T-helper 1 cell (primary cell): ENCODE measurements around the gene NBDY.

Experiments
- DNase-seq, 5 donors: peaks; one replicate each; pipeline ENCODE4 v3.0.0-alpha.2; 2012 to 2020

The NBDY gene

DNA sequence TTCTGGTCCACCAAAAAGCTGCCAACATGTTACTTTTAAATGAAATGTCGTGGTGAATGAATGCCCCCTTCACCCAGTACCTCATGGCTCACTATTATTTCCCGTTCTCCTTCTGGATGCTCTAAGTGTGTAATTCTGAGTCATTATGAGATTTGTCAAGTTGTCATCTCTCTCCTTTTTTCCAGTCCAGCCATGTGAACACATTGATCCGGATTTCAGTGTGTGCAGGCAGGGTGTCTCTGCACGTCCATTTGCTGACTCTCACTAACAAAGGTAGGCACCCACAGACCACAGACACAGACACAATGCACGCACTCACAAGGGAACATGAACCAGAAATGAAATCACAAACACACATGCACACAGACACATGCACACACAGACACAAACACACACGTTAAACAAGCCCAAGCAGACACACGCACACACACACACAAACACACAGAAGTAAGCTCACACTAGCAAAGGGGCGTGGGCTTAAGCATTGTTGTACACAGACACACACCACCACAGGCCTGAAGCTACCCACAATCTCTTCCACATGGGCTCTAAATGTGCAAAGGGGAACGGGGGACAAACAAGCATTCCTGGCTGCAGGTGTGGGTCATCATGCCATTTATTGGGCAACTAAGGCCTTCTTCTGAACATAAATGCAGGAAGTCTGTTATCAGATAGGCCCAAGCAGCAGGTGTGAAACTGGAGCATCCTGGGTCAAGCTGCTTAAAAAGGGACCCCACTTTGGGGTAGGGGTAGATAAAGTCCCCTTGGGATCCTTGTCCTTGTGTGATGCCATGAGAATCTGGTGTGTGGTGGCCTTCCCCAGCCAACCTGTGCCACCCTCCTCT lies 58.1 kb downstream of the NBDY start:
- no peak for DNase-seq

DNA sequence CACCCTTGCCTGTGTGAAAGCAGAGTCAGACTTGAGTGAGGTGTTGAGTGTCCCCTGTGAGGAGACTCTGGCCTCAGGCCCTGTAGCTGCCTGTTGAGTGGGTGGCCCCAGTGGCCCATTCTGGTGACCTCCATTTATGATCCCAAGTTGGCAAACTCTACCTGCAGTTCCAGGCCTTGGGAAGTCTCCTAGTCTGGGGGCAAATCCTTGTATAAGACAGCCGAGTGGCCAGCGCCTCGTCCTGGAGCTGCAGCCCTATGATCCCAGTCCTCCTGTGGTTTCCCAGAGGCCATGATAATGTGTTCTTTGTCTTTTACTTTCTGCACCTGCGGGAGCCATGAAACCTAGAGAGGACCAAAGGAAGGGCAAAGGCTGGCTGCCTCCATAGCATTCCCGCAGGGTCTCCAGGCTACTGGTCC lies 58.7 kb downstream of the NBDY start:
- DNase-seq = no peak

GRCh38 chrX:56788229-56788628 lies 59.2 kb downstream of the NBDY start:
- no peak for DNase-seq

GRCh38 chrX:56788717-56789122 lies 59.7 kb downstream of the NBDY start:
- DNase-seq = no peak

DNA sequence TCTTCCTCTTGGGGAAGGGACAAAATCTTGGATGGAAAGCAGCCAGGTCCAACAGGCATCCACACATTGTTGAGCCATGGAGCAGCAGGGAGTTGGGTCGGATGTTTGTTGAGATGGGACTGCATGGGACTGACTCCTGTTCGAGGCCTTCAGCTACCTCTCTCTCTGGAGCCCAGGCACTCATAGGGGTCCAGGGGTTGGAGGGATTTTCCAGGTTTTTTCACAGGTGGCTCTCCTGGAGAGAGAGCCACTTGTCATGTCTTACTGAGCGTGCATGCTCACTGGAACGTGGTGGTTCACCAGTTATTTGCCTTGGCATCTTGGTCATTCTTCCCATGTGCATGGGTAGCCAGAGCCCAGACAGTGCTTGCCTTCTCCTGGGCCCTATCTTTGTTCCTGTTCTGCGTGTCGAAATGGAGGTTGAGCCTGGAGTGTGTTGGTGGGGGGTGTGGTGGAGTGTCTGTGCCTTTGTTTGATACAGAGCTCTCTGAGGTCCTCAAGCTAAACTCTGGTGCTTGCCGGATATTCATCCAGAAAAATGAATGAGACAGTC lies 60.6 kb downstream of the NBDY start:
- DNase-seq = no peak

DNA sequence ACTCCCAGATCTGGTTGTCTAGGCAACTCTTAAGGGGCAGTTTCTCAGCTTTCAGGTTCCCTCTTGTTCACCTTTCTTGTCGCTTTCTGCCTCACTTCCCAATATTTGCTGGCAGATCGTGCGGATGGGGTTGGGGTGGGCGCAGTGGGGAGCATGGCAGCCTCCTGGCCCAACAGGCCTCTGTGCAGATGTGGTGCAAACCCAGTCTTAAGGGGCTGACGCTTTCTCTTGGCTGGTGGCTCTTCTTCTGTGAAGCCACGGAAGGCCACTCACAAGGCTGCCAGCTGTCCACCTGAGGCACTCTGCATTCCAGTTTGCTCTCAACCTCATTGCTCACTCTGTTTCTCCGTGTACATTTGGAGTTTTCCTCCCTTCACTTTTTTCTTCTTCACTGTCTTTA lies 61.7 kb downstream of the NBDY start:
- DNase-seq = no peak

DNA sequence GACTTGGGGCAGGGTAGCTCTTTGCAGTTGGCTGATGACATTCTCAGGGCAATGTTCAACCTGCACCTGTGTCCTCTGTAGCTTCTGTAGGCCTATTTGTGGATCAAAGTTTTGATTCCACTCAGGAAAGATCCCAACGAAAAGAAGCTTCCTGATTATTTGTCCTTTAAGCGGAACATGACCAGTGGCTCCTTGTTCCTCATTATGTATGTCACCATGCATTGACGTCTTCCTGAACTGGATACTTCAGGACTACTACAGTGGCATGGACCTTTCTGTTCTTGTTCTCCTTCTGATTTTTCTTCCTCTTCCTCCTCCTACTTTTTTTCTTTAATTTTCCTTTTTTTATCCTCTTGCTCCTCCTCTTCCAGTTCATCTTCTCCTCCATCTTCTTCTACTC lies 62.4 kb downstream of the NBDY start:
- DNase-seq = no peak

- DNase-seq = no peak
These were observed 63.4 kb downstream of the NBDY start for GRCh38 chrX:56792270-56793111.

DNA sequence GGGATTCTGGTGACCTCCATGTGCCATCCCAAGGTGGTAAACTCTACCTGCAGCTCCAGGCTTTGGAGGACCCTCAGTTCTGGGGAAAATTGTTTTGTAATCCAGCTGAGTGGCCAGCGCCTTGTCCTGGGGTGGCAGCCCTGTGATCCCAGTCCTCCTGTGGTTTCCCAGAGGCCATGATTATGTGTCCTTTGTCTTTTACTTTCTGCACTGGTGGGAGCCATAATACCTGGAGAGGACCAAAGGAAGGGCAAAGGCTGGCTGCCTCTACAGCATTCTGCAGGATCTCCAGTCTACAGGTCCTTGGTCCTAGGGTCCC lies 64.0 kb downstream of the NBDY start:
- no peak for DNase-seq

GRCh38 chrX:56793521-56794320 lies 64.7 kb downstream of the NBDY start:
- DNase-seq = no peak

GRCh38 chrX:56794404-56795230 lies 65.6 kb downstream of the NBDY start:
- DNase-seq = no peak

DNA sequence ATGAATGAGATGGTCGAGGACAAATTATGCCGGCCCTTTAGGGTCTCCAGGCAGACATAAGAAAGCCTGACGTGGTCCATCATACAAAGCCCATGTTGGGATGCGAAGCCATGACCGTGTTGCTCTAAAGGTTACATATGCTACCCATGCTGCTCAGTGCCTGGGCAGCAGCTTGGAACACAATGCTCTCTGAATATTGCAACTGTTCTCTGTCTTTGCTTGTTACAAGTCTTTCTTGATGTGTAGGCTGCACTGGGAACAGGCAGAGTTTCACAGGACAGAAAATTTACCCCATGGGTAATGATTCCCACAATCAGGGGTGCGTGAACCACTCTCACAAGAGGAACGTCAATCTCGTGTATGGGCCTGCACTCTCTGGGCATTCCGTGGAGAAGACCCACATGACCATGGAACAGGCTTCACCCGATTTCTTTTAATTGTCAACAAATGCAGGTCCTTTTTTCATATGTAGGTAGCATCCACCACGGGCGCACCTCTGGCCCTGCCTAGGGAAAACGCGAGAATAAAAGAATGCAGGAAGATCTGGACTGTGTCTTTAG lies 66.3 kb downstream of the NBDY start:
- DNase-seq = no peak

GRCh38 chrX:56796641-56797395 lies 67.8 kb downstream of the NBDY start:
- no peak for DNase-seq

- no peak for DNase-seq
These were observed 68.7 kb downstream of the NBDY start for GRCh38 chrX:56797574-56798338.

DNA sequence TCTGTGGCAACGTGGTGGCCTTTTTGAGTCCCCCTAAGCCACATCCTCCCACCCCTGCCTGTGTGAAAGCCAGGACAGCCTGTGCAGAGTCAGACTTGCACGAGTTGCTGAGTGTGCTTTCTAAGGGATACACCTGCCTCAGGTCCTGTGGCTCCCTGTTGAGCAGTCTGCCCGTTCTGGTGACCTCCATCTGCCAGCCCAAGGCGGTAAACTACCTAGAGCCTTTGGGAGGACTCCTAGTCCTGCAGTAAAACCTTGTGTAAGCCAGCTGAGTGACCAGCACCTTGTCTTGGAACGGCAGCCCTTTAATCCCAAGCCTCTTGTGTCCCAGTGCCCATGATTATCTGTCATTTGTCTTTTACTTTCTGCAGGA lies 69.3 kb downstream of the NBDY start:
- DNase-seq = no peak

GRCh38 chrX:56798866-56799758 lies 70.1 kb downstream of the NBDY start:
- DNase-seq = no peak

GRCh38 chrX:56800307-56800706 lies 71.3 kb downstream of the NBDY start:
- no peak for DNase-seq

GRCh38 chrX:56800801-56801200 lies 71.8 kb downstream of the NBDY start:
- DNase-seq = peak; percentile 12 to 81 (median 34)

GRCh38 chrX:56802428-56802827 lies 73.4 kb downstream of the NBDY start:
- DNase-seq = no peak
